ENCODE results near the gene GRHL1.
"Not testable (repeated sequence)": the region's sequence is repeated elsewhere in the genome, so short reads cannot be mapped to it uniquely, and the experiment has no call there.

GRHL1 gene

DNA sequence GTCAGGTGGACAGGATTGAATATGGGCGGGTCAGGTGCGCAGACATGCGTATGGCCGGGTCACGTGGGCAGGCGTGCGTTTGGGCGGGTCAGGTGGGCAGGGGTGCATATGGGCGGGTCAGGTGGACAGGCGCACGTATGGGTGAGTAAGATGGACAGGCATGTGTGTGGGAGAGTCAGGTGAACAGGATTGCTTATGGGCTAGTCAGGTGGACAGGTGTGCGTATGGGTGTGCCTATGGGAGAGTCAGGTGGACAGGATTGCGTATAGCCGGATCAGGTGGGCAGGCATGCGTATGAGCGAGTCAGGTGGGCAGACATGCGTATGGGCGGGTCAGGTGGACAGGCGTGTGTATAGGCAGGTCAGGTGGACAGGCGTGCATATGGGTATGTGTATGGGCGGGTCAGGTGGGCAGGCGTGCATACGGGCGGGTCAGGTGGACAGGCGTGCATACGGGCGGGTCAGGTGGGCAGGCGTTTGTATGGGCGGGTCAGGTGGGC lies 61.5 kb downstream of the GRHL1 start:
- no peak for DNase-seq (ENCODE audit: low spot score)
- TF ChIP-seq CTCF (IDR thresholded peaks at IDR 0.05) = no peak
- Histone ChIP-seq H3K4me3 (no peak overlapping the region), H3K27ac (no peak overlapping the region)

GRCh38 chr2:10013651-10014417 lies 62.3 kb downstream of the GRHL1 start:
- not testable (repeated sequence) for DNase-seq (ENCODE audit: low spot score); H3K4me3 ChIP-seq; H3K27ac ChIP-seq

DNA sequence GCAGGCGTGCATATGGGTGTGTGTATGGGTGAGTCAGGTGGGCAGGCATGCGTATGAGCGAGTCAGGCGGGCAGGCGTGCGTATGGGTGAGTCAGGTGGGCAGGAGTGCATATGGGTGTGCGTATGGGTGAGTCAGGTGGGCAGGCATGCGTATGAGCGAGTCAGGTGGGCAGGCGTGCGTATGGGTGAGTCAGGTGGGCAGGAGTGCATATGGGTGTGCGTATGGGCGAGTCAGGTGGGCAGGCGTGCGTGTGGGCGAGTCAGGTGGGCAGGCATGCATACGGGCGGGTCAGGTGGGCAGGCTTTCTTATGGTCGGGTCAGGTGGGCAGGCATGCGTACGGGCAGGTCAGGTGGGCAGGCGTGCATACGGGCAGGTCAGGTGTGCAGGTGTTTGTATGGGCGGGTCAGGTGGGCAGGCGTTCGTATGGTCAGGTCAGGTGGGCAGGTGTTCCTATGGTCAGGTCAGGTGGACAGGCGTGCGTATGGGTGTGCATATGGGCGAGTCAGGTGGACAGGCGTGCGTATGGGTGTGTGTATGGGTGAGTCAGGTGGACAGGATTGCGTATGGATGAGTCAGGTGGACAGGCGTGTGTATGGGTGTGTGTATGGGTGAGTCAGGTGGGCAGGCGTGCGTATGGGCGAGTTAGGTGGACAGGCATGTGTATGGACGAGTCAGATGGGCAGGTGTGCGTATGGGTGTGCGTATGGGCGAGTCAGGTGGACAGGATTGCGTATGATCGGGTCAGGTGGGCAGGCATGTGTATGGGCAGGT lies 63.1 kb downstream of the GRHL1 start:
- TF ChIP-seq CTCF (IDR thresholded peaks at IDR 0.05) = no peak
- no peak overlapping the region for H3K4me3 ChIP-seq
- DNase-seq (ENCODE audit: low spot score) = no peak
- H3K27ac ChIP-seq = no peak overlapping the region

DNA sequence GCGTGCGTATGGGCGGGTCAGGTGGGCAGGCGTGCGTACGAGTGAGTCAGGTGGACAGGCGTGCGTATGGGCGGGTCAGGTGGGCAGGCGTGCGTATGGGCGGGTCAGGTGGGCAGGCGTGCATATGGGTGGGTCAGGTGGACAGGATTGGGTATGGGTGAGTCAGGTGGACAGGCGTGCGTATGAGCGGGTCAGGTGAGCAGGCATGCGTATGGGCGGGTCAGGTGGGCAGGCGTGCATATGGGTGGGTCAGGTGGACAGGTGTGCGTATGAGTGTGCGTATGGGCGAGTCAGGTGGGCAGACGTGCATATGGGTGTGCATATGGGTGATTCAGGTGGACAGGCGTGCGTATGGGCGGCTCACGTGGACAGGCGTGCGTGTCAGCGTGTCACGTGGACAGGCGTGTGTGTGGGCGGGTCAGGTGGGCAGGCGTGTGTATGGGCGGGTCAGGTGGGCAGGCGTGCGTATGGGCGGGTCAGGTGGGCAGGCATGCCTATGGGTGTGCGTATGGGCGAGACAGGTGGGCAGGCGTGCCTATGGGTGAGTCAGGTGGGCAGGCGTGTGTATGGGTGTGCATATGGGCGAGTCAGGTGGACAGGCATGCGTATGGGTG lies 64.0 kb downstream of the GRHL1 start:
- not testable (repeated sequence) for H3K4me3 ChIP-seq; DNase-seq (ENCODE audit: low spot score); H3K27ac ChIP-seq

GRCh38 chr2:10016001-10016801 lies 64.7 kb downstream of the GRHL1 start:
- DNase-seq (ENCODE audit: low spot score) = no peak
- TF ChIP-seq CTCF (IDR thresholded peaks at IDR 0.05) = no peak
- H3K27ac ChIP-seq = no peak overlapping the region
- no peak overlapping the region for H3K4me3 ChIP-seq

DNA sequence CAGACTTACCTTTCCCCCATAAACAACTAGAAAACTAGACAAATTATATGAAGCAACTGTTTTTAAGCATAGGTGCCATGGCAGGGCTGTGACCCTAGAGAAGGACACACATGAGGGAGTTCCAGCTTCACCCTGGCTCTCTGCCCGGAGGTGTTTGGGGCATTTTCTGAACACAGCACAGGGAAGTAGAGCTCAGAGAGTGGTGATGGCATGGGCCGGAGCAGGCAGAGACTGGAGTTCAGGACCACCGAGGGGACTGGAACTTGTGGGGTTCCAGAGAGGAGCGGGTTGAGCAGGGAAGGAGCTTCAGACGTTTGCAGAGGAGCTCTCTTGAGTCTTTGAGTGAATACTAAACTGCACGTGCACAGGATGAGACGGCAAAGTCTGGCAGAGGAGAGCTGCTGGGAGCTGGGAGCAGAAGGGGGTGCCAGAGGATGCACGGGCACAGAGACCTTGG lies 65.3 kb downstream of the GRHL1 start:
- no peak for TF ChIP-seq CTCF (IDR thresholded peaks at IDR 0.05)
- H3K4me3 ChIP-seq = no peak overlapping the region
- H3K27ac ChIP-seq = no peak overlapping the region
- DNase-seq (ENCODE audit: low spot score) = no peak

GRCh38 chr2:10017313-10017941 lies 65.9 kb downstream of the GRHL1 start:
- Histone ChIP-seq H3K4me3 (no peak overlapping the region), H3K27ac (no peak overlapping the region)
- TF ChIP-seq CTCF (IDR thresholded peaks at IDR 0.05) = no peak
- no peak for DNase-seq (ENCODE audit: low spot score)
